DND-41 (cell line): Measurements from ENCODE around the gene CCDC28B.

Experiments used
- ATAC-seq: fragments of 200-7000 bp; cut with Tn5 transposase; 3 replicates; pipeline ENCODE4 v1.9.1; 2021; ENCODE audit warnings: low read depth; ENCODE audit not compliant: insufficient read depth
- DNase-seq: peaks from one replicate; pipeline ENCODE4 v3.0.0-alpha.2; 2020
- H2AFZ ChIP-seq: 2 replicates; pipeline ENCODE4 v1.6.0; 2012; ENCODE audit warnings: low read depth, low read length
- H3K27ac ChIP-seq: 2 replicates; pipeline ENCODE4 v1.5.1; 2012; ENCODE audit warnings: low read length, inconsistent platforms
- H3K27me3 ChIP-seq: fragments of 200-600 bp; sonication (generic); 2 replicates; pipeline ENCODE4 v1.6.0; 2012; ENCODE audit warnings: low read length, mild to moderate bottlenecking, inconsistent platforms; ENCODE audit not compliant: insufficient read depth, poor library complexity
- H3K36me3 ChIP-seq: 2 replicates; pipeline ENCODE4 v1.5.1; 2012; ENCODE audit warnings: low read length, inconsistent platforms; ENCODE audit not compliant: insufficient read depth
- H3K4me1 ChIP-seq: 2 replicates; pipeline ENCODE4 v1.5.1; 2012; ENCODE audit warnings: mild to moderate bottlenecking, low read length; ENCODE audit not compliant: insufficient read depth
- H3K4me2 ChIP-seq: 2 replicates; pipeline ENCODE4 v1.6.0; 2012; ENCODE audit warnings: mild to moderate bottlenecking, moderate library complexity, low read length, inconsistent platforms; ENCODE audit not compliant: insufficient read depth
- H3K4me3 ChIP-seq, 2 experiments: fragments of 200-600 bp in 1 of 2; shearing (Covaris generic) in 1 of 2; 2 replicates each; pipeline ENCODE4 v1.5.1; 2012 to 2016; ENCODE audit warnings: inconsistent platforms in 2 of 2, low read length in 2 of 2, mild to moderate bottlenecking in 2 of 2, low read depth in 1 of 2, moderate library complexity in 1 of 2
- H3K79me2 ChIP-seq: 2 replicates; pipeline ENCODE4 v1.6.0; 2012; ENCODE audit warnings: low read length, inconsistent platforms; ENCODE audit not compliant: insufficient read depth
- H3K9ac ChIP-seq: 2 replicates; pipeline ENCODE4 v1.6.0; 2012; ENCODE audit warnings: low read depth, mild to moderate bottlenecking, inconsistent platforms, low read length, moderate library complexity
- H3K9me3 ChIP-seq: 2 replicates; pipeline ENCODE4 v1.5.1; 2012; ENCODE audit warnings: low read length, moderate library complexity, mild to moderate bottlenecking, inconsistent platforms; ENCODE audit not compliant: insufficient read depth, severe bottlenecking
- H4K20me1 ChIP-seq: 2 replicates; pipeline ENCODE4 v1.6.0; 2012; ENCODE audit warnings: low read length; ENCODE audit not compliant: insufficient read depth
- CTCF ChIP-seq: IDR thresholded peaks from 2 replicates; pipeline ENCODE4 v1.5.1; 2012; ENCODE audit warnings: borderline replicate concordance, low read length, moderate library complexity, mild to moderate bottlenecking; ENCODE audit not compliant: poor library complexity, severe bottlenecking; ENCODE audit errors: extremely low read depth
- EZH2 ChIP-seq: IDR thresholded peaks from 3 replicates; pipeline ENCODE4 v1.6.1; 2012; ENCODE audit warnings: borderline replicate concordance, low read depth, mild to moderate bottlenecking, moderate library complexity, low read length, inconsistent platforms; ENCODE audit not compliant: severe bottlenecking

CCDC28B gene

GRCh38 chr1:32200226-32201010 lies at the start of gene CCDC28B:
Gene CCDC28B, plus strand, starts transcription at chr1:32200595. Its CDS starts 1,341 bp downstream, at chr1:32201936.
- Histone ChIP-seq H3K4me3 (peak within 1 kb of the TSS; percentile 40 to 68), H3K9ac (peak within 1 kb of the TSS; percentile 60), H3K79me2 (peaks cover 12% of the 10 kb centered on the region), H3K27me3 (no peaks in the 10 kb centered on the region), H3K27ac (peak within 1 kb of the TSS; percentile 77), H3K36me3 (peaks cover 38% of the 10 kb centered on the region), H2AFZ (peak within 1 kb of the TSS; percentile 88), H3K9me3 (no peaks in the 10 kb centered on the region), H3K4me2 (peak within 1 kb of the TSS; percentile 97), H3K4me1 (peaks cover 59% of the 10 kb centered on the region), H4K20me1 (peaks cover 22% of the 10 kb centered on the region; the same call in 1 of the 2 replicates)
- TF ChIP-seq CTCF, result no peak
- no peak for TF ChIP-seq EZH2
- ATAC-seq, result peak; percentile 48
- peak; percentile 68 for DNase-seq

GRCh38 chr1:32150847-32151246 lies 49.5 kb upstream of the CCDC28B start:
- no peak for ATAC-seq
- H3K4me1 ChIP-seq, result no peaks in the 10 kb centered on the region
- no peak overlapping the region for H3K4me2 ChIP-seq

GRCh38 chr1:32151319-32151787 lies 49.0 kb upstream of the CCDC28B start:
- Histone ChIP-seq H3K4me3 (no peak overlapping the region), H3K9ac (no peak overlapping the region), H2AFZ (no peak overlapping the region), H3K36me3 (peaks cover 27% of the 10 kb centered on the region), H3K27ac (no peak overlapping the region), H3K79me2 (peaks cover 84% of the 10 kb centered on the region), H3K27me3 (no peaks in the 10 kb centered on the region), H3K4me2 (no peak overlapping the region), H3K4me1 (no peaks in the 10 kb centered on the region), H4K20me1 (peaks cover 24% of the 10 kb centered on the region; the same call in 1 of the 2 replicates), H3K9me3 (peaks cover 8% of the 10 kb centered on the region)
- TF ChIP-seq EZH2 (no peak), CTCF (no peak)
- DNase-seq (no peak), ATAC-seq (no peak)

More at GRCh38 chr1:32150847-32151246, 49.5 kb upstream of the CCDC28B start:
- Histone ChIP-seq H3K36me3 (peaks cover 22% of the 10 kb centered on the region), H3K4me3 (no peak overlapping the region), H3K27me3 (no peaks in the 10 kb centered on the region), H3K9me3 (peaks cover 8% of the 10 kb centered on the region), H3K27ac (no peak overlapping the region), H3K9ac (no peak overlapping the region), H4K20me1 (peaks cover 24% of the 10 kb centered on the region; the same call in 1 of the 2 replicates), H2AFZ (no peak overlapping the region), H3K79me2 (peaks cover 89% of the 10 kb centered on the region)
- TF ChIP-seq EZH2 (no peak), CTCF (no peak)
- DNase-seq, result no peak
